ENCODE measurements around the gene GLOD5. TPM values are rescaled to one million over a fixed set of nuclear protein-coding genes. Genes with fewer than 3 reads are reported as not detected.

GLOD5 gene
- total RNA-seq, 1 experiment from 2014 or later = not detected

DNA sequence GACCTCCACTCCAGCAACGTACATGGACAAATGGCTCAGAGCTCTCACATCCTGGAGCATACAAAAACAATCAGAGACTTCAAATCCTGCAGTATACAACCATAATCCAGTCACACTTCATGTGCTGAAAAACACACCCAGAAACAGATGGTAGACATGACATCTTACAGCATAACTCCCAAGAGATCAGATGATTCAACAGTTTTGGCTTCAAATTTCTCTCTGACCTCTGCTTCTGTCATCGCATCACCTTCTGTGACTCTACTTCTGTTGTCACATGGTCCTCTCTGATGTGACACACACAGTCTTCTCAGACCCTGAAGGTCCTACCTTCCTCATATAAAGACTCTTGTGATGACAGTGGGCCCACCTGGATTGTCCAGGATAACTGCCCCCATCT is 46.5 kb upstream of the GLOD5 start:
- H3K27ac Mint-ChIP-seq (ENCODE audit: unreplicated experiment) = no peak overlapping the region
- H3K36me3 Mint-ChIP-seq (ENCODE audit: insufficient read depth, unreplicated experiment) = peaks cover 6% of the 10 kb centered on the region
- intact Hi-C loops (cut with micrococcal nuclease; ENCODE audit: unreplicated experiment) = no loop called here
- no peak overlapping the region for H3K4me3 Mint-ChIP-seq (ENCODE audit: low read depth, unreplicated experiment)
- H3K9me3 Mint-ChIP-seq (ENCODE audit: low read depth, unreplicated experiment) = peaks cover 3% of the 10 kb centered on the region
- DNase-seq = no peak
- TF ChIP-seq, protein P1, sequence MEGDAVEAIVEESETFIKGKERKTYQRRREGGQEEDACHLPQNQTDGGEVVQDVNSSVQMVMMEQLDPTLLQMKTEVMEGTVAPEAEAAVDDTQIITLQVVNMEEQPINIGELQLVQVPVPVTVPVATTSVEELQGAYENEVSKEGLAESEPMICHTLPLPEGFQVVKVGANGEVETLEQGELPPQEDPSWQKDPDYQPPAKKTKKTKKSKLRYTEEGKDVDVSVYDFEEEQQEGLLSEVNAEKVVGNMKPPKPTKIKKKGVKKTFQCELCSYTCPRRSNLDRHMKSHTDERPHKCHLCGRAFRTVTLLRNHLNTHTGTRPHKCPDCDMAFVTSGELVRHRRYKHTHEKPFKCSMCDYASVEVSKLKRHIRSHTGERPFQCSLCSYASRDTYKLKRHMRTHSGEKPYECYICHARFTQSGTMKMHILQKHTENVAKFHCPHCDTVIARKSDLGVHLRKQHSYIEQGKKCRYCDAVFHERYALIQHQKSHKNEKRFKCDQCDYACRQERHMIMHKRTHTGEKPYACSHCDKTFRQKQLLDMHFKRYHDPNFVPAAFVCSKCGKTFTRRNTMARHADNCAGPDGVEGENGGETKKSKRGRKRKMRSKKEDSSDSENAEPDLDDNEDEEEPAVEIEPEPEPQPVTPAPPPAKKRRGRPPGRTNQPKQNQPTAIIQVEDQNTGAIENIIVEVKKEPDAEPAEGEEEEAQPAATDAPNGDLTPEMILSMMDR (IDR thresholded peaks at IDR 0.05; ENCODE audit: unreplicated experiment) = no peak
- CTCF ChIA-PET = no interaction called here
- H3K4me1 Mint-ChIP-seq (ENCODE audit: low read depth, unreplicated experiment) = peaks cover 11% of the 10 kb centered on the region
- peaks cover 32% of the 10 kb centered on the region for H3K27me3 Mint-ChIP-seq (ENCODE audit: unreplicated experiment)
- BruUV-seq (replicated peaks) = no TSS peak

DNA sequence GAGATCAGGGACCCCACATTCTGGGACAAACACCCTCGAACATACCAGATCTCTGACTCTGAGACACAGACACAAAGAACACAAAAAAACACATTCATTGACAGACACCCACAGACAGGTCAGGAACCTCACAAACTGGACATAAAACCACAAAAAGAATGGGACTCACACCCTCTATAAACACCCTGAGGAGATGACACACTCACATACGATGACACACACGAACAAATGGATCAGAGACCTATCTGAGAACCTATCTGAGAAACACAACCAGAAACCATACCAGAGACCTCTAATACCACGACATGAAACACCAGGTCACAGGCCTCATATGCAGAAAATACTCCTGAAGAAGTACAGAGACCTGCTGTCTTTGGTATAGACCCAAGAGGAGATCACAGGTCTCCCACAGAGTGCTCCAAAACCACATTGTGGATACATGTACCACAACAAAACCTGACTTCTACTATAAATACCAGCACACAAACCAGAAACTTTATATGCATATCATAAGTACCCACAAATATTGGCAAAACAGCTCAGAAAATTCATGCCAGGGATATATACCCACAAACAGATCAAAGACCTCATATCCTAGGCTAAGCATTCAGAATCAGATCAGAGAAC is 45.6 kb upstream of the GLOD5 start:
- no TSS peak for BruUV-seq (replicated peaks)

DNA sequence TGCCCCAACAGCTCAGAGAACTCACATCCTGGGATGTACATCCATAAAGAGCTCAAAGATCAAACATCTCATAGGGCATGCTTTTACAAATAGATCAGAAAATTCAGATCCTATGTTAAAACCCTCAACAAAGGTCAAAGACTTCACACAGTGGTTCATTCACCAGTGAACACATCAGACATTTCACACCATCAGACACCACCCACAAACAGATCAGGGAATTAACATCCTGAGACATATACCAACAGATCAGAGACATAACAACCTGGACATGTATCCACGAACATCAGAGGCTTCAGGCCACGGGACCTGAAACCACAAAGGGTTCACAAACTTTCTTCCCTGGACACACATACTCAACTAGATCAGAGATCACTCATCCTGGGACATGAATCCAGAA is 41.6 kb upstream of the GLOD5 start:
- Mint-ChIP-seq H3K4me1 (ENCODE audit: low read depth, unreplicated experiment) (no peaks in the 10 kb centered on the region), H3K27ac (ENCODE audit: unreplicated experiment) (no peak overlapping the region), H3K9me3 (ENCODE audit: low read depth, unreplicated experiment) (peaks cover 3% of the 10 kb centered on the region), H3K27me3 (ENCODE audit: unreplicated experiment) (peaks cover 16% of the 10 kb centered on the region), H3K4me3 (ENCODE audit: low read depth, unreplicated experiment) (no peak overlapping the region), H3K36me3 (ENCODE audit: insufficient read depth, unreplicated experiment) (no peaks in the 10 kb centered on the region)
- intact Hi-C loops (cut with micrococcal nuclease; ENCODE audit: unreplicated experiment) = no loop called here
- no peak for DNase-seq
- CTCF ChIA-PET = no interaction called here
- BruUV-seq (replicated peaks) = no TSS peak
- TF ChIP-seq, protein P1 (IDR thresholded peaks at IDR 0.05; ENCODE audit: unreplicated experiment) = no peak

More for the DNA sequence above, 45.6 kb upstream of the GLOD5 start:
- intact Hi-C loops (cut with micrococcal nuclease; ENCODE audit: unreplicated experiment) = no loop called here
- Mint-ChIP-seq H3K27me3 (ENCODE audit: unreplicated experiment) (peaks cover 32% of the 10 kb centered on the region), H3K4me1 (ENCODE audit: low read depth, unreplicated experiment) (peaks cover 11% of the 10 kb centered on the region), H3K4me3 (ENCODE audit: low read depth, unreplicated experiment) (no peak overlapping the region), H3K9me3 (ENCODE audit: low read depth, unreplicated experiment) (peaks cover 3% of the 10 kb centered on the region), H3K27ac (ENCODE audit: unreplicated experiment) (no peak overlapping the region), H3K36me3 (ENCODE audit: insufficient read depth, unreplicated experiment) (peaks cover 6% of the 10 kb centered on the region)
- TF ChIP-seq, protein P1 (IDR thresholded peaks at IDR 0.05; ENCODE audit: unreplicated experiment) = no peak
- CTCF ChIA-PET = no interaction called here
- DNase-seq = no peak

DNA sequence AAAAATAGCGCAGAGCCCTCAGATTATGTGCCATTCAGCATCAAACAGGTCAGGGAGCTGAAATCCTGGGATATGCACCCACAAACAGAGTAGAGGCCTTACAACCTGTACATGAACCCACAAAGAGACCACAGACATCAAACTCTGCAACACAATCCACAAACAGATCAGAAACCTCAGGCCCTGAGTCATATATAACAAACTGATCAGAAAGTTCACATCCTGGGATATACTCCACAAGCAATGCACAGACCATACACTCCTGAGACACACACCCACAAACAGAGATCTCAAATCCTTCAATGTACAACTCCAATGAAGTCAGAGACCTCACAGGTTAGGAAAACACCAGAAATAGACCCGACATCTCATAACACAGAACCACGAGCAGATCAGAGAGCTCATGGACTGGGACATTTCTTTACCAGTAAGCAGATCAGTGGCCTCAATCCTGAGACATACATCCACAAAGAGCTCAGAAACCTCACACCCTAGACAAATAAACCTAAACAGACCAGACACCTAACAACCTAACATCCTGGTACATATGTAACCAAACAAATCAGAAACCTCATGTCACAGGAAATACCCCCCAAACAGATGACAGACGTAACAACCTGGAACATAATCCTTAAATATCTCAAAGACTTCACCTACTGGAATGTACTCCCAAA is 40.8 kb upstream of the GLOD5 start:
- H3K4me3 Mint-ChIP-seq (ENCODE audit: low read depth, unreplicated experiment) = no peak overlapping the region
- DNase-seq = no peak
- CTCF ChIA-PET = no interaction called here
- H3K36me3 Mint-ChIP-seq (ENCODE audit: insufficient read depth, unreplicated experiment) = no peaks in the 10 kb centered on the region
- intact Hi-C loops (cut with micrococcal nuclease; ENCODE audit: unreplicated experiment) = no loop called here
- TF ChIP-seq, protein P1 (IDR thresholded peaks at IDR 0.05; ENCODE audit: unreplicated experiment) = no peak
- peaks cover 3% of the 10 kb centered on the region for H3K9me3 Mint-ChIP-seq (ENCODE audit: low read depth, unreplicated experiment)
- BruUV-seq (replicated peaks) = no TSS peak
- H3K4me1 Mint-ChIP-seq (ENCODE audit: low read depth, unreplicated experiment) = no peaks in the 10 kb centered on the region
- no peak overlapping the region for H3K27ac Mint-ChIP-seq (ENCODE audit: unreplicated experiment)
- H3K27me3 Mint-ChIP-seq (ENCODE audit: unreplicated experiment) = peaks cover 8% of the 10 kb centered on the region

All from Calu3 (cell line).